NCI-H1436 (cell line): ENCODE data around the gene RBM47.
"Not testable (repeated sequence)": the region's sequence is repeated elsewhere in the genome, so short reads cannot be mapped to it uniquely, and the experiment has no call there.

Source experiments
- DNase-seq: peaks from one replicate; lab custom pipeline; 2025; lab: John Stamatoyannopoulos, UW

The RBM47 gene

DNA sequence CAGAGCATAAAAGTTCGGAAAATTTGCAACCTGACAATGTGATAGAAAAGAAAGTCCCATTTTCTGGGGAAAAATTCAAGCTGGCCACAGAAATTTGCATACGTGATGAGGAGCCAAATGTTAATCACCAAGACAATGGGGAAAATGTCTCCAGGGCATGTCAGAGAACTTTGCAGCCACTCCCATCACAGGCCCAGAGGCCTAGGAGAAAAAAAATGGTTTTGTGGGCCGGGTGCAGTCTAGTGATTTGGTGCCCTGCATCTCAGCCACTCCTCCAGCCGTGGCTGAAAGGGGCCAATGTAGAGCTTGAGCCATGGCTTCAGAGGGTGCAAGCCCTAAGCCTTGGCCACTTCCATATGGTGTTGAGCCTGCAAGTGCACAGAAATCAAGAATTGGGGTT lies 223.3 kb downstream of the RBM47 start:
- no peak for DNase-seq

DNA sequence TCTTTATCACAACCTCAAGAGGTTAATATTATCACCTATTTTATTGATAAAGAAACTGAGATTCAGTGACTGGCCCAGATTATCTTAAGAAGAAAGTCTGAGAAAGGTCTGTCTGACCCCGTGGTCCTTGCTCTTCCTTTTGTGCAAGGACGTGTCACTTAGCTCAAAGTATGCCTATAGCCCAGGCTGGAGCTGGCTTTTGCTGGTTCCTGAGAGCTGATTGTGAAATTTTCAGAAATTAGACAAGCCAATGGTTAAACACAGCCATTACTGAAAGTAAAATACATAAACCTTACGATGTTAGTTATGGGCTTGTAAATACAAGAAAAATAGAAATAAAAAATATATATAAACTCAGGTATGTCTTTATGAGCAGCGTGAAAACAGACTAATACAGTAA lies 224.5 kb downstream of the RBM47 start:
- no peak for DNase-seq

DNA sequence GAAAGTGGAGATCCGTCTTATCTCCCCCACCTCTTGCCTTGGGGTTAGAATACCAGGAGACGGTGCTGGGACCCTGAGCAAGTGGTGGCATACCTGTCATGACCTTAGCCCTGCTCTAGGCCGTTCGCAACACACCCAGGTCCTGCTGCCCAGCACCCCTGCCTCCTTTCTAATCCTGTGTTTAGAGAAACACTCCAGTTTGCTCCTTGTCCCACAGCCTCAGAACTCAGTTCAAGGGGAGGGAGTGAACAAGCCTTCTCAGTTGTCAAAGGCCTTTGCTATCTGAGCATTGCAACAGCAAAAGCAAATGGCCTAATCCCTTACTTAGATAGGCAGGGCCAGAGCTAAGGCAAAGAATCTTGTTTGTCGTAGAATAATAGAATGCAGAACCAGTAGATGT lies 226.6 kb downstream of the RBM47 start:
- no peak for DNase-seq

GRCh38 chr4:40402556-40402955 lies 227.1 kb downstream of the RBM47 start:
- no peak for DNase-seq

DNA sequence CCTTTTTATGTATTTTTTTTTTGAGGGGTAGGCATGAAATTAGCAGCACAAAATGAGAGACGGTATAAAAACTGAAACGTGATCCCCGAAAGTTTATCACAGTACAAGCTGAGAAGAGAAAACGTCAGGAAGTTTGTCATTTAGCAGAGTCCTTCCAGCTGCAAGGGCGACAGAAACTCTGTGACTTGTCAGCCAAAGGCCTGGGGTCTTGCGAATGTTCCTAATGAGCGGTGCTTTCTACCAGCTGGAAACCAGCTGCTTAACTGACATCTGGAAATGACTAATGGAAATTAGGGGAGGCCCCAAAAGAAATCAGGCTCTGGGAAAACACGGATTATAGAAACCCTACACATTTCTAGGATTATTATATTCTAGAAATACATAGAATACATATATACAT lies 228.0 kb downstream of the RBM47 start:
- no peak for DNase-seq

- no peak for DNase-seq
Observed at GRCh38 chr4:40401096-40401495, 228.6 kb downstream of the RBM47 start.

DNA sequence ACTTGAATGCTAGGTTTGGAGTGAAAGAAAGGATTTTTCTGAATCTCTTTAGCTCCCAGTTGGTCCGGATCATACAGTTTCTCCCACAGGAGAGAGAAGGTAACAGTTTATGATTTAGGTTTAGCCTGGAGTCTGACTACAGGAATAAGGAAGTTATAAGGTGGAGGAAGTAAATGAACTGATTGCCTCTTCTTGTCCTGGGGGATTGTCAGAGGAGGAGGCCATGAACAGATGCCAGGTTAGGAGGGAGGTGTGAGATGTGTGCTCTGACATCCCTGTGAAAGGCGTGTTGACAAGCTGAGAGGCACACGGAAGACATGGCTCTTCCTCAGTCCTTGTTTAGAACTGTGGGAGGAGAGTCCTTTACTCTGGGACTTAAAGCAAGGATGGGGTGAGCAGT lies 230.1 kb downstream of the RBM47 start:
- DNase-seq = no peak

GRCh38 chr4:40395908-40396793 lies 233.5 kb downstream of the RBM47 start:
- peak; percentile 75 for DNase-seq

DNA sequence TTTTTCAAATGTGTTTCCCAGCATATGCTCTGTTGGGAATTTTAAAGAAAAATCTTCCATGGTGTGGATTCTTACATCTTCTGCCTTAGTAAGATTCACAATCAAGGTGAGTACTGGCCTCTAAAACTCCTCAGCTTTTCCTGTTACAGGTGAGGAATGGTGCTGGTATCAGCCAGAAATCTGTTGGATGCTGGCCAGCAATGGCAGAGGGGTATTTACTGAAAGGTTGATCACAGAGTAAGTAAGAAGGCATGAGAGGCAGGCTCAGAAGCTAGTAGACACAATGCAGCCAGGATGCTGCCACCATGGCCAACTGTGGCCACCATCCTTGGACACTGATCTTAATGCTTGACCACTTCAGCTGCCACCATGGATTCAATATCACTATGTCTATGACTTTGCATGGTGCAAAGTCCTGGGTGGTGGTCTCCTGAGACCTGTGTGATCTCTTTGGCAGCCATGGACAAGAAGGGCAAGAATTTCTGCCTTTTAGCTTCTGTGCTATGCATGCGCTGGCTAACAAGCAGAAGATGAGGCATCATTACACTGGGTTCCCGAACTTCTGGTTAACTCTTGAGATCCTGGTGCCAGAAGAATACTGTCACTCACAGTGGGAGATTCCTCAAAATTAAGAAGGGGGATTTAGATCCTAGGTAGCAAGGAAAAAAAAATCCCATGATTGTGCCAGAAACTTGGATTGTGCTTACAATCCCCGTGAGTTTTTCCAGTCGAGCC lies 234.3 kb downstream of the RBM47 start:
- no peak for DNase-seq

GRCh38 chr4:40394236-40394635 lies 235.4 kb downstream of the RBM47 start:
- DNase-seq = no peak

DNA sequence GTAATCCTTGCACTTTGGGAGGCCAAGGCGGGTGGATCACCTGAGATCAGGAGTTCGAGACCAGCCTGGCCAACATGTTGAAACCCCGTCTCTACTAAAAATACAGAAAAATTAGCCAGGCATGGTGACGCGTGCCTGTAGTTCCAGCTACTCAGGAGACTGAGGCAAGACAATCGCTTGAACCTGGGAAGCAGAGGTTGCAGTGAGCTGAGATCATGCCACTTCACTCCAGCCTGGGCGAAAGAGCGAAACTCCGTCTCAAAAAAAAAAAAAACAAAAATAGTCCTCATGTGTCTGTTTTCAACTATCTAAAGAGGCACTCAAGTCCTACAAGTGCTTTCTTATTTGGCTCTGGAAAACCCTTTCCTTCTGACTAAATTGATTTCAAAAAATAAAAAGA lies 237.4 kb downstream of the RBM47 start:
- DNase-seq = not testable (repeated sequence)

- no peak for DNase-seq
Observed at GRCh38 chr4:40389986-40390385, 239.7 kb downstream of the RBM47 start.

DNA sequence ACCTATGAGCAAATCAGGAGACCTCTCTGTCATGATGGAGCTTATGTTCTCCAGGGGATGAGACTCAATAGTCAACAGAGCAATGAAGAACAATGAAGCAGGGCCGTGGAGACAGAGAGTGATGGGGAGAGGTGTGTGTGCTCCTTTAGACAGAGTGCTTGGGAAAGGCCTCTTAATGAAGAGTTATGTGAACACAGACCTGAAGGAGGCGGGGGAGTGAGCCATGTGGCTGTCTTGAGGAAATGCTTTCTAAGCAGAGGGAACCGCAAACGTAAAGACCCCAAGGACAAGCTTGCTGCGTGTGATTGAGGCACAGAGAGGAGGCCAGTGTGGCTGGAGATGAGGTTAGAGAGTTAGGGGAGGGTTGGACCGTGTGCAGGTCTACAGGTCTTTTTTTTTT lies 241.4 kb downstream of the RBM47 start:
- no peak for DNase-seq

DNA sequence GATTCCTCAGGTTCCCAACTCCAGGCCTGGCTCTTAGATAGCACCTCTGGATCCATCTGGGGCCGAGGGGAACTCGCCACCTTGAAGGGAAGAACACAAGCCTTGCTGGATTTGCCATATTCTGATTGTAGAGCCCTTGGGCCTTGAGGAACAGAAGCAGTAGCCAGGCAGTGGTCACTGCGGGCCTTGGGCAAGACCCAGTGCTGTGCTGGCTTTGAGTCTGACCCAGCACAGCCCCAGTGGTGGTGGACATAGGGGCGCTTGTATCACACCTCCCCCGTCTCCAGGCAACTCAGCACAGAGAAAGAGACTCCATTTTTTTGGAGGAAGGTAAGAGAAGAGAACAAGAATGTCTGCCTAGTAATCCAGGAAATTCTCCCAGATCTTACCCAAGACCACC lies 249.0 kb downstream of the RBM47 start:
- DNase-seq = no peak

GRCh38 chr4:40379248-40379647 lies 250.4 kb downstream of the RBM47 start:
- DNase-seq = no peak

GRCh38 chr4:40378619-40379018 lies 251.0 kb downstream of the RBM47 start:
- DNase-seq = no peak

- no peak for DNase-seq
Observed at GRCh38 chr4:40377512-40378365, 251.9 kb downstream of the RBM47 start.

- DNase-seq = no peak
Observed at GRCh38 chr4:40375620-40376019, 254.0 kb downstream of the RBM47 start.

DNA sequence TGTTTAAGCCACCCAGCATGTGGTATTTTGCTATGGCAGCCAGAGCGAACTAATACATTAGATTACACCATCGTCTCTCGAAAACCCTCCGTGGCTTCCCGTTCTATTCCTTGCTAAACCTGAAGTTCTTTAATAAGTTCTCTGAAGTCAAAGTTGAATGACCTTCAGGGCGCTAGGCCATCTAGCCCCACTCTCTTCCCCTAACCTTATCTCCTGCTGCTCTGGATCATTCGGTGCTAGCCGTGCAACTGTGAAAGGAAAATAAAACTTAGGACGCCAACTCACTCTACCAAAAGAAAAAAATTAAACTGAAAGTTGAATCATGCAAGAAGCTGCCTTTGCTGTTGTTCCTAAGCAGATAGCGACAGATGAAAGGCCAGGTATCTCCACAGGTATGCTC lies 254.6 kb downstream of the RBM47 start:
- no peak for DNase-seq

GRCh38 chr4:40373636-40374035 lies 256.0 kb downstream of the RBM47 start:
- no peak for DNase-seq
